ENCODE data around the gene FGD6.

GRCh38 chr12:95116341-95116740 lies 100.9 kb downstream of the FGD6 start:
- TF ChIP-seq POLR2A (IDR thresholded peaks at IDR 0.05): no peak
- TF ChIP-seq, protein P1, sequence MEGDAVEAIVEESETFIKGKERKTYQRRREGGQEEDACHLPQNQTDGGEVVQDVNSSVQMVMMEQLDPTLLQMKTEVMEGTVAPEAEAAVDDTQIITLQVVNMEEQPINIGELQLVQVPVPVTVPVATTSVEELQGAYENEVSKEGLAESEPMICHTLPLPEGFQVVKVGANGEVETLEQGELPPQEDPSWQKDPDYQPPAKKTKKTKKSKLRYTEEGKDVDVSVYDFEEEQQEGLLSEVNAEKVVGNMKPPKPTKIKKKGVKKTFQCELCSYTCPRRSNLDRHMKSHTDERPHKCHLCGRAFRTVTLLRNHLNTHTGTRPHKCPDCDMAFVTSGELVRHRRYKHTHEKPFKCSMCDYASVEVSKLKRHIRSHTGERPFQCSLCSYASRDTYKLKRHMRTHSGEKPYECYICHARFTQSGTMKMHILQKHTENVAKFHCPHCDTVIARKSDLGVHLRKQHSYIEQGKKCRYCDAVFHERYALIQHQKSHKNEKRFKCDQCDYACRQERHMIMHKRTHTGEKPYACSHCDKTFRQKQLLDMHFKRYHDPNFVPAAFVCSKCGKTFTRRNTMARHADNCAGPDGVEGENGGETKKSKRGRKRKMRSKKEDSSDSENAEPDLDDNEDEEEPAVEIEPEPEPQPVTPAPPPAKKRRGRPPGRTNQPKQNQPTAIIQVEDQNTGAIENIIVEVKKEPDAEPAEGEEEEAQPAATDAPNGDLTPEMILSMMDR (IDR thresholded peaks at IDR 0.05): no peak

Data from testis (tissue), 2 donors.